Measurements from ENCODE around the gene NFRKB.

DNA sequence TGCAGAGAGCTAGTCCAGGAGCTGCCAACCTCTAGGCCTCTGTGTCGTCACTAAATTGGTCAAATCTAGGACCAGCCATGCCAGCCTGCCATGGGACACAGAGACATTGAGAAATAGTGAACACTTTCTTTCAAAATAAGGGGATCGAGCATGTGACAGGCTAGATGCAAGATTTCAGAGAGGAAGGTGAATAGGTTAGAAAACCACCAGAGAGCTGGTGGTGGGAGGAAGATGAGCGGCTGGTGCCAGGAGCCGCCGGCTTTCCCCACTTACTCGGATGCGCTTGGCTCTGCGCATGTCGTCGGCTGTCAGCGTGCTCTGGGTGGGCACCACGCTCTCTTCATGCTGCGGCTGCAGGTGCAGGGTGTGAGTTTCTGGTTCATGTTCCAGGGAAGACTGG, 35.4 kb upstream of the NFRKB start:
- TF ChIP-seq, protein P1, sequence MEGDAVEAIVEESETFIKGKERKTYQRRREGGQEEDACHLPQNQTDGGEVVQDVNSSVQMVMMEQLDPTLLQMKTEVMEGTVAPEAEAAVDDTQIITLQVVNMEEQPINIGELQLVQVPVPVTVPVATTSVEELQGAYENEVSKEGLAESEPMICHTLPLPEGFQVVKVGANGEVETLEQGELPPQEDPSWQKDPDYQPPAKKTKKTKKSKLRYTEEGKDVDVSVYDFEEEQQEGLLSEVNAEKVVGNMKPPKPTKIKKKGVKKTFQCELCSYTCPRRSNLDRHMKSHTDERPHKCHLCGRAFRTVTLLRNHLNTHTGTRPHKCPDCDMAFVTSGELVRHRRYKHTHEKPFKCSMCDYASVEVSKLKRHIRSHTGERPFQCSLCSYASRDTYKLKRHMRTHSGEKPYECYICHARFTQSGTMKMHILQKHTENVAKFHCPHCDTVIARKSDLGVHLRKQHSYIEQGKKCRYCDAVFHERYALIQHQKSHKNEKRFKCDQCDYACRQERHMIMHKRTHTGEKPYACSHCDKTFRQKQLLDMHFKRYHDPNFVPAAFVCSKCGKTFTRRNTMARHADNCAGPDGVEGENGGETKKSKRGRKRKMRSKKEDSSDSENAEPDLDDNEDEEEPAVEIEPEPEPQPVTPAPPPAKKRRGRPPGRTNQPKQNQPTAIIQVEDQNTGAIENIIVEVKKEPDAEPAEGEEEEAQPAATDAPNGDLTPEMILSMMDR (IDR thresholded peaks at IDR 0.05): no peak
- TF ChIP-seq EP300 (IDR thresholded peaks at IDR 0.05): no peak
- no peak for TF ChIP-seq POLR2A (IDR thresholded peaks at IDR 0.05)
